ENCODE measurements around the gene SPOCK2.

GRCh38 chr10:72011468-72011867 is 76.9 kb downstream of the SPOCK2 start:
- TF ChIP-seq TAF1 (IDR thresholded peaks at IDR 0.05; ENCODE audit: borderline replicate concordance, insufficient read depth, low read length), result no peak
- no peak for TF ChIP-seq POLR2AphosphoS5 (IDR thresholded peaks at IDR 0.05; ENCODE audit: low read depth, low read length)
- no peak for TF ChIP-seq SIN3A (IDR thresholded peaks at IDR 0.05; ENCODE audit: borderline replicate concordance, insufficient read depth, low read length)
- TF ChIP-seq, protein P1, sequence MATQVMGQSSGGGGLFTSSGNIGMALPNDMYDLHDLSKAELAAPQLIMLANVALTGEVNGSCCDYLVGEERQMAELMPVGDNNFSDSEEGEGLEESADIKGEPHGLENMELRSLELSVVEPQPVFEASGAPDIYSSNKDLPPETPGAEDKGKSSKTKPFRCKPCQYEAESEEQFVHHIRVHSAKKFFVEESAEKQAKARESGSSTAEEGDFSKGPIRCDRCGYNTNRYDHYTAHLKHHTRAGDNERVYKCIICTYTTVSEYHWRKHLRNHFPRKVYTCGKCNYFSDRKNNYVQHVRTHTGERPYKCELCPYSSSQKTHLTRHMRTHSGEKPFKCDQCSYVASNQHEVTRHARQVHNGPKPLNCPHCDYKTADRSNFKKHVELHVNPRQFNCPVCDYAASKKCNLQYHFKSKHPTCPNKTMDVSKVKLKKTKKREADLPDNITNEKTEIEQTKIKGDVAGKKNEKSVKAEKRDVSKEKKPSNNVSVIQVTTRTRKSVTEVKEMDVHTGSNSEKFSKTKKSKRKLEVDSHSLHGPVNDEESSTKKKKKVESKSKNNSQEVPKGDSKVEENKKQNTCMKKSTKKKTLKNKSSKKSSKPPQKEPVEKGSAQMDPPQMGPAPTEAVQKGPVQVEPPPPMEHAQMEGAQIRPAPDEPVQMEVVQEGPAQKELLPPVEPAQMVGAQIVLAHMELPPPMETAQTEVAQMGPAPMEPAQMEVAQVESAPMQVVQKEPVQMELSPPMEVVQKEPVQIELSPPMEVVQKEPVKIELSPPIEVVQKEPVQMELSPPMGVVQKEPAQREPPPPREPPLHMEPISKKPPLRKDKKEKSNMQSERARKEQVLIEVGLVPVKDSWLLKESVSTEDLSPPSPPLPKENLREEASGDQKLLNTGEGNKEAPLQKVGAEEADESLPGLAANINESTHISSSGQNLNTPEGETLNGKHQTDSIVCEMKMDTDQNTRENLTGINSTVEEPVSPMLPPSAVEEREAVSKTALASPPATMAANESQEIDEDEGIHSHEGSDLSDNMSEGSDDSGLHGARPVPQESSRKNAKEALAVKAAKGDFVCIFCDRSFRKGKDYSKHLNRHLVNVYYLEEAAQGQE (IDR thresholded peaks at IDR 0.05; ENCODE audit: insufficient read depth in 1 of 2, low read depth in 2 of 2, low read length in 2 of 2), result no peak
- no peak for TF ChIP-seq FOXP2 (optimal IDR thresholded peaks at IDR 0.05; ENCODE audit: borderline replicate concordance, extremely low read depth, extremely low read length, insufficient read depth)

Measured in PFSK-1 (cell line).